ENCODE data around the gene CLEC4G. TPM values are rescaled to one million over a fixed set of nuclear protein-coding genes. Genes with fewer than 3 reads are reported as not detected.

CLEC4G gene
- total RNA-seq, 4 donors from 2014 or later: 0.49 to 3.9 TPM; not detected in 2

DNA sequence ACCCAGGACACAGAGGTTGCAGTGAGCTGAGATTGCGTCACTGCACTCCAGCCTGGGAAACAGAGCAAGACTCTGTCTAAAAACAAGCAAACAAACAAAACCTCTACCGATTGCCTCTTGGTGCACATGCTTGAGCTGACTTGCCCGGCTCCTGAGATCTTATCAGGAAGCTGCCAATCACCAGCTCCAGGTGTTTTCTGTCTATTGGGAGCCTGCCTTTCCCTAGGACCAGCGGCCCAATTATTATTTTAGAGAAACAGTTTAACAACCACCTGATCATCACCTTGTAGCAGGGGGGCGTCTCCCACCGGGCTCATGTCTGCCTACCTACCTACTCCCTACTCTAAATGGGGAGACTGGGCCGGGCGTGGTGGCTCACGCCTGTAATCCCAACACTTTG, 41.9 kb upstream of the CLEC4G start:
- WGBS: 56% methylated on average over 8 of the region's 9 CpGs
- DNase-seq (ENCODE audit: low spot score in 2 of 2): no peak
- Histone ChIP-seq H3K27ac (peak overlapping the region; percentile 24), H3K27me3 (peaks cover 7% of the 10 kb centered on the region), H3K4me3 (no peak overlapping the region), H3K36me3 (no peaks in the 10 kb centered on the region), H3K9me3 (no peaks in the 10 kb centered on the region), H3K4me1 (peaks cover 20% of the 10 kb centered on the region)
- TF ChIP-seq POLR2A (IDR thresholded peaks at IDR 0.05): no peak
- TF ChIP-seq CTCF (IDR thresholded peaks at IDR 0.05): no peak
- no peak for TF ChIP-seq POLR2AphosphoS5 (IDR thresholded peaks at IDR 0.05)
- no peak for TF ChIP-seq EP300 (IDR thresholded peaks at IDR 0.05)

GRCh38 chr19:7772752-7773291, 40.9 kb upstream of the CLEC4G start:
- no peak overlapping the region for H3K4me3 ChIP-seq
- peaks cover 12% of the 10 kb centered on the region for H3K27me3 ChIP-seq
- no peak for TF ChIP-seq POLR2AphosphoS5 (IDR thresholded peaks at IDR 0.05)
- no peak for TF ChIP-seq CTCF (IDR thresholded peaks at IDR 0.05)
- TF ChIP-seq EP300 (IDR thresholded peaks at IDR 0.05): no peak
- no peak for TF ChIP-seq POLR2A (IDR thresholded peaks at IDR 0.05)
- H3K27ac ChIP-seq: no peak overlapping the region
- no peak for DNase-seq (ENCODE audit: low spot score in 2 of 2)
- H3K4me1 ChIP-seq: peaks cover 20% of the 10 kb centered on the region
- 28% methylated on average over 8 of the region's 8 CpGs for WGBS
- H3K9me3 ChIP-seq: no peaks in the 10 kb centered on the region
- H3K36me3 ChIP-seq: no peaks in the 10 kb centered on the region

- no peak overlapping the region for H3K4me3 ChIP-seq
- no peaks in the 10 kb centered on the region for H3K36me3 ChIP-seq
Measured at GRCh38 chr19:7771072-7771471, 39.2 kb upstream of the CLEC4G start.

GRCh38 chr19:7769171-7769570, 37.3 kb upstream of the CLEC4G start:
- Histone ChIP-seq H3K9me3 (no peaks in the 10 kb centered on the region), H3K36me3 (no peaks in the 10 kb centered on the region), H3K27ac (no peak overlapping the region), H3K27me3 (peaks cover 19% of the 10 kb centered on the region), H3K4me3 (no peak overlapping the region), H3K4me1 (peaks cover 20% of the 10 kb centered on the region)
- WGBS: 46% methylated on average over 2 of the region's 2 CpGs
- TF ChIP-seq EP300 (IDR thresholded peaks at IDR 0.05) (no peak), POLR2A (IDR thresholded peaks at IDR 0.05) (no peak), CTCF (IDR thresholded peaks at IDR 0.05) (no peak), POLR2AphosphoS5 (IDR thresholded peaks at IDR 0.05) (no peak)
- no peak for DNase-seq (ENCODE audit: low spot score in 2 of 2)

More at GRCh38 chr19:7771072-7771471, 39.2 kb upstream of the CLEC4G start:
- peaks cover 20% of the 10 kb centered on the region for H3K4me1 ChIP-seq
- H3K9me3 ChIP-seq: no peaks in the 10 kb centered on the region
- TF ChIP-seq POLR2AphosphoS5 (IDR thresholded peaks at IDR 0.05): no peak
- no peak for TF ChIP-seq EP300 (IDR thresholded peaks at IDR 0.05)
- TF ChIP-seq CTCF (IDR thresholded peaks at IDR 0.05): no peak
- TF ChIP-seq POLR2A (IDR thresholded peaks at IDR 0.05): no peak
- H3K27me3 ChIP-seq: peaks cover 19% of the 10 kb centered on the region
- 61% methylated on average over 8 of the region's 8 CpGs for WGBS
- no peak for DNase-seq (ENCODE audit: low spot score in 2 of 2)
- H3K27ac ChIP-seq: no peak overlapping the region

GRCh38 chr19:7767487-7767886, 35.6 kb upstream of the CLEC4G start:
- Histone ChIP-seq H3K36me3 (no peaks in the 10 kb centered on the region), H3K27me3 (peaks cover 24% of the 10 kb centered on the region), H3K9me3 (no peaks in the 10 kb centered on the region), H3K4me3 (no peak overlapping the region), H3K27ac (no peak overlapping the region), H3K4me1 (peaks cover 4% of the 10 kb centered on the region)
- DNase-seq (ENCODE audit: low spot score in 2 of 2): no peak
- TF ChIP-seq POLR2AphosphoS5 (IDR thresholded peaks at IDR 0.05): no peak
- no peak for TF ChIP-seq POLR2A (IDR thresholded peaks at IDR 0.05)
- TF ChIP-seq CTCF (IDR thresholded peaks at IDR 0.05): no peak
- no peak for TF ChIP-seq EP300 (IDR thresholded peaks at IDR 0.05)
- 60% methylated on average over 2 of the region's 4 CpGs for WGBS
